Progenitor cell of endocrine pancreas (in vitro differentiated cells): Measurements from ENCODE around the gene PRUNE2. TPM values are rescaled to one million over a fixed set of nuclear protein-coding genes. Genes with fewer than 3 reads are reported as not detected.

Source experiments
- DNase-seq: peaks from one replicate; pipeline ENCODE4 v3.0.0; 2021; ENCODE audit warnings: low spot score; ENCODE audit not compliant: unreplicated experiment
- H3K27ac Mint-ChIP-seq: 2 replicates; pipeline ENCODE4 v1.8.0; 2021; ENCODE audit warnings: mild to moderate bottlenecking, moderate library complexity, mixed read lengths
- H3K27me3 Mint-ChIP-seq: 2 replicates; pipeline ENCODE4 v1.8.0; 2021; ENCODE audit warnings: mixed read lengths
- H3K36me3 Mint-ChIP-seq: 2 replicates; pipeline ENCODE4 v1.8.0; 2022; ENCODE audit warnings: mixed read lengths; ENCODE audit not compliant: insufficient read depth
- H3K4me1 Mint-ChIP-seq: 2 replicates; pipeline ENCODE4 v1.8.0; 2021; ENCODE audit warnings: low read depth, mixed read lengths
- H3K4me3 Mint-ChIP-seq: 2 replicates; pipeline ENCODE4 v1.8.0; 2021; ENCODE audit warnings: low read depth, mild to moderate bottlenecking, moderate library complexity, mixed read lengths
- H3K9me3 Mint-ChIP-seq: 2 replicates; pipeline ENCODE4 v1.8.0; 2021; ENCODE audit warnings: low read depth, mixed read lengths
- CTCF ChIP-seq: fragments of 200-600 bp; sonication (generic); IDR thresholded peaks from one replicate; pipeline ENCODE4 v1.5.0; 2021; ENCODE audit warnings: antibody characterized with exemption, mild to moderate bottlenecking; ENCODE audit not compliant: unreplicated experiment
- total RNA-seq: library from RNA; stranded (reverse); gene quantifications from 2 replicates; pipeline ENCODE4 v1.2.1, GENCODE V29; 2021

PRUNE2 gene
- total RNA-seq, 1 donor from 2014 or later, result 5.6 TPM

GRCh38 chr9:76882686-76883085 is 23.2 kb downstream of the PRUNE2 start:
- H3K9me3 Mint-ChIP-seq, result no peaks in the 10 kb centered on the region
- no peak overlapping the region for H3K27ac Mint-ChIP-seq
- H3K36me3 Mint-ChIP-seq, result no peaks in the 10 kb centered on the region
- H3K27me3 Mint-ChIP-seq, result peaks cover 22% of the 10 kb centered on the region
- DNase-seq, result no peak
- TF ChIP-seq CTCF, result no peak
- peaks cover 4% of the 10 kb centered on the region for H3K4me1 Mint-ChIP-seq
- H3K4me3 Mint-ChIP-seq, result no peak overlapping the region

- no peak for TF ChIP-seq CTCF
- Mint-ChIP-seq H3K9me3 (no peaks in the 10 kb centered on the region), H3K27me3 (peaks cover 18% of the 10 kb centered on the region), H3K27ac (no peak overlapping the region), H3K36me3 (no peaks in the 10 kb centered on the region), H3K4me3 (no peak overlapping the region), H3K4me1 (peaks cover 4% of the 10 kb centered on the region)
- no peak for DNase-seq
These were observed 25.7 kb downstream of the PRUNE2 start for GRCh38 chr9:76880210-76880609.

GRCh38 chr9:76878933-76879332 is 27.0 kb downstream of the PRUNE2 start:
- DNase-seq, result no peak
- Mint-ChIP-seq H3K27me3 (peaks cover 20% of the 10 kb centered on the region), H3K9me3 (no peaks in the 10 kb centered on the region), H3K4me3 (no peak overlapping the region), H3K4me1 (peaks cover 4% of the 10 kb centered on the region), H3K27ac (no peak overlapping the region), H3K36me3 (no peaks in the 10 kb centered on the region)
- TF ChIP-seq CTCF, result no peak

GRCh38 chr9:76877961-76878360 is 28.0 kb downstream of the PRUNE2 start:
- no peak overlapping the region for H3K4me3 Mint-ChIP-seq
- DNase-seq, result no peak
- no peaks in the 10 kb centered on the region for H3K36me3 Mint-ChIP-seq
- TF ChIP-seq CTCF, result no peak
- H3K4me1 Mint-ChIP-seq, result peaks cover 4% of the 10 kb centered on the region
- H3K27me3 Mint-ChIP-seq, result peaks cover 27% of the 10 kb centered on the region
- H3K9me3 Mint-ChIP-seq, result no peaks in the 10 kb centered on the region
- no peak overlapping the region for H3K27ac Mint-ChIP-seq

- DNase-seq, result no peak
- H3K4me1 Mint-ChIP-seq, result peaks cover 4% of the 10 kb centered on the region
- peaks cover 28% of the 10 kb centered on the region for H3K27me3 Mint-ChIP-seq
- H3K4me3 Mint-ChIP-seq, result no peak overlapping the region
- H3K27ac Mint-ChIP-seq, result no peak overlapping the region
- no peaks in the 10 kb centered on the region for H3K36me3 Mint-ChIP-seq
- no peaks in the 10 kb centered on the region for H3K9me3 Mint-ChIP-seq
- TF ChIP-seq CTCF, result no peak
These were observed 29.8 kb downstream of the PRUNE2 start for GRCh38 chr9:76876098-76876497.
